ENCODE measurements around the gene GALNT17. TPM values are rescaled to one million over a fixed set of nuclear protein-coding genes. Genes with fewer than 3 reads are reported as not detected.

The GALNT17 gene
- total and polyA plus RNA-seq, 2 experiments from 2014 or later: 11.1 to 65.6 TPM

- TF ChIP-seq JUNB (IDR thresholded peaks at IDR 0.05; ENCODE audit: unreplicated experiment) (no peak), NANOG (IDR thresholded peaks at IDR 0.05; ENCODE audit: borderline replicate concordance) (no peak), STAT1 (IDR thresholded peaks at IDR 0.05; ENCODE audit: unreplicated experiment) (no peak), ZNF331 (CRISPR knock-in tag; IDR thresholded peaks at IDR 0.05; ENCODE audit: low read depth) (no peak), CREB1 (CRISPR knock-in tag; IDR thresholded peaks at IDR 0.05; ENCODE audit: low read depth) (no peak), EZH2phosphoT487 (IDR thresholded peaks at IDR 0.05; ENCODE audit: unreplicated experiment) (no peak), REST (IDR thresholded peaks at IDR 0.05; ENCODE audit: unreplicated experiment) (no peak), ZNF114 (CRISPR knock-in tag; IDR thresholded peaks at IDR 0.05) (no peak)
Observed at GRCh38 chr7:71300086-71300485, 168.1 kb downstream of the GALNT17 start (continued).

GRCh38 chr7:71300603-71301002, 168.7 kb downstream of the GALNT17 start:
- Histone ChIP-seq H3K27me3 (ENCODE audit: insufficient read depth) (no peaks in the 10 kb centered on the region), H3K4me2 (no peak overlapping the region; the same call in 1 of the 2 replicates), H3K4me3 (no peak overlapping the region), H4K20me1 (replicated peaks; ENCODE audit: insufficient read depth) (no peaks in the 10 kb centered on the region; the same call in none of the 2 replicates), H2AFZ (no peak overlapping the region), H3K36me3 (ENCODE audit: insufficient read depth) (no peaks in the 10 kb centered on the region), H3K27ac (ENCODE audit: low read depth) (no peak overlapping the region), H3K9me2 (ENCODE audit: insufficient read depth) (no peaks in the 10 kb centered on the region), H3K4me1 (ENCODE audit: insufficient read depth) (peaks cover 18% of the 10 kb centered on the region), H3K79me2 (replicated peaks; ENCODE audit: insufficient read depth) (peaks cover 56% of the 10 kb centered on the region), H3F3A (replicated peaks; ENCODE audit: low read depth) (no peaks in the 10 kb centered on the region)
- ATAC-seq: no peak
- H3K4me3 Mint-ChIP-seq: no peak overlapping the region
- peaks cover 6% of the 10 kb centered on the region for H3K27me3 Mint-ChIP-seq (ENCODE audit: insufficient read depth, low read depth, poor library complexity)
- no peaks in the 10 kb centered on the region for H3K36me3 Mint-ChIP-seq (ENCODE audit: low read depth)
- H3K4me1 Mint-ChIP-seq: peaks cover 24% of the 10 kb centered on the region
- DNase-seq (ENCODE audit: low spot score): no peak
- no peaks in the 10 kb centered on the region; the same call in 1 of the 3 replicates for H3K9me3 Mint-ChIP-seq
- no peak overlapping the region for H3K27ac Mint-ChIP-seq
- TF ChIP-seq JUNB (IDR thresholded peaks at IDR 0.05; ENCODE audit: unreplicated experiment) (no peak), ETS1 (IDR thresholded peaks at IDR 0.05) (no peak), CTCF (conservative IDR thresholded peaks at IDR 0.05; ENCODE audit: low read depth in 2 of 2) (no peak), CREB1 (CRISPR knock-in tag; IDR thresholded peaks at IDR 0.05; ENCODE audit: low read depth) (no peak), STAT1 (IDR thresholded peaks at IDR 0.05; ENCODE audit: unreplicated experiment) (no peak), NANOG (IDR thresholded peaks at IDR 0.05; ENCODE audit: borderline replicate concordance) (no peak), REST (IDR thresholded peaks at IDR 0.05; ENCODE audit: unreplicated experiment) (no peak), POLR2AphosphoS5 (IDR thresholded peaks at IDR 0.05; ENCODE audit: low read depth) (no peak), ZNF331 (CRISPR knock-in tag; IDR thresholded peaks at IDR 0.05; ENCODE audit: low read depth) (no peak), ZNF114 (CRISPR knock-in tag; IDR thresholded peaks at IDR 0.05) (no peak), EZH2 (IDR thresholded peaks at IDR 0.05; ENCODE audit: low read depth, unreplicated experiment) (no peak)

Data from GM23338 (cell line).